ENCODE results near the gene KCTD5. TPM values are rescaled to one million over a fixed set of nuclear protein-coding genes. Genes with fewer than 3 reads are reported as not detected.

The KCTD5 gene
- total and polyA plus RNA-seq, 10 of the 15 experiments (the other 5 are each of a cell fraction or from before 2014, with no cell fraction given): 0.58 to 56.4 (median 37.3) TPM

- TF ChIP-seq SMC3 (IDR thresholded peaks at IDR 0.05; ENCODE audit: borderline replicate concordance, low read length): no peak
- TF ChIP-seq EGR1 (IDR thresholded peaks at IDR 0.05; ENCODE audit: borderline replicate concordance in 1 of 2, low read depth in 2 of 2, low read length in 2 of 2): peak in 1 of 2 experiments; percentile 77; a peak in 2 of 3 replicates
- TF ChIP-seq POLR2AphosphoS5 (IDR thresholded peaks at IDR 0.05; ENCODE audit: low read length): peak; percentile 47; the same call in 1 of the 2 replicates
- no peak for TF ChIP-seq IRF5 (IDR thresholded peaks at IDR 0.05; ENCODE audit: borderline replicate concordance)
- no peak for TF ChIP-seq BRCA1 (IDR thresholded peaks at IDR 0.05; ENCODE audit: low read depth, low read length)
- TF ChIP-seq, protein P1, sequence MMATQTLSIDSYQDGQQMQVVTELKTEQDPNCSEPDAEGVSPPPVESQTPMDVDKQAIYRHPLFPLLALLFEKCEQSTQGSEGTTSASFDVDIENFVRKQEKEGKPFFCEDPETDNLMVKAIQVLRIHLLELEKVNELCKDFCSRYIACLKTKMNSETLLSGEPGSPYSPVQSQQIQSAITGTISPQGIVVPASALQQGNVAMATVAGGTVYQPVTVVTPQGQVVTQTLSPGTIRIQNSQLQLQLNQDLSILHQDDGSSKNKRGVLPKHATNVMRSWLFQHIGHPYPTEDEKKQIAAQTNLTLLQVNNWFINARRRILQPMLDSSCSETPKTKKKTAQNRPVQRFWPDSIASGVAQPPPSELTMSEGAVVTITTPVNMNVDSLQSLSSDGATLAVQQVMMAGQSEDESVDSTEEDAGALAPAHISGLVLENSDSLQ (IDR thresholded peaks at IDR 0.05): peak; percentile 62
- TF ChIP-seq NRF1 (conservative IDR thresholded peaks at IDR 0.05; ENCODE audit: low read depth, low read length): no peak
- TF ChIP-seq ZBTB11 (CRISPR knock-in tag; IDR thresholded peaks at IDR 0.05): no peak
- peak; percentile 51; the same call in 1 of the 2 replicates for TF ChIP-seq GABPA (IDR thresholded peaks at IDR 0.05; ENCODE audit: low read depth)
- TF ChIP-seq, protein P2, sequence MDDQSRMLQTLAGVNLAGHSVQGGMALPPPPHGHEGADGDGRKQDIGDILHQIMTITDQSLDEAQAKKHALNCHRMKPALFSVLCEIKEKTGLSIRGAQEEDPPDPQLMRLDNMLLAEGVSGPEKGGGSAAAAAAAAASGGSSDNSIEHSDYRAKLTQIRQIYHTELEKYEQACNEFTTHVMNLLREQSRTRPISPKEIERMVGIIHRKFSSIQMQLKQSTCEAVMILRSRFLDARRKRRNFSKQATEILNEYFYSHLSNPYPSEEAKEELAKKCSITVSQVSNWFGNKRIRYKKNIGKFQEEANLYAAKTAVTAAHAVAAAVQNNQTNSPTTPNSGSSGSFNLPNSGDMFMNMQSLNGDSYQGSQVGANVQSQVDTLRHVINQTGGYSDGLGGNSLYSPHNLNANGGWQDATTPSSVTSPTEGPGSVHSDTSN (IDR thresholded peaks at IDR 0.05; ENCODE audit: insufficient replicate concordance, low read depth, low read length): peak; percentile 15
- TF ChIP-seq CEBPB (IDR thresholded peaks at IDR 0.05; ENCODE audit: borderline replicate concordance in 1 of 2, low read depth in 2 of 2, low read length in 2 of 2): no peak
- TF ChIP-seq IKZF1 (conservative IDR thresholded peaks at IDR 0.05): peak; percentile 72
- TF ChIP-seq PML (IDR thresholded peaks at IDR 0.05; ENCODE audit: low read length): no peak
- TF ChIP-seq KAT2A (conservative IDR thresholded peaks at IDR 0.05; ENCODE audit: control insufficient read depth, low read depth, low read length): no peak
- no peak for TF ChIP-seq RFX5 (IDR thresholded peaks at IDR 0.05; ENCODE audit: low read depth, low read length)
- no peak for TF ChIP-seq MEF2A (IDR thresholded peaks at IDR 0.05; ENCODE audit: insufficient read depth, low read depth, low read length)
- TF ChIP-seq TCF12 (IDR thresholded peaks at IDR 0.05; ENCODE audit: low read depth, low read length): no peak
- TF ChIP-seq SREBF1 (IDR thresholded peaks at IDR 0.05; ENCODE audit: low read length): no peak
- 0 out of 2 replicates have a peak, but pooled peaks have one; percentile 21 for TF ChIP-seq DPF2 (IDR thresholded peaks at IDR 0.05)
- TF ChIP-seq, protein P3, sequence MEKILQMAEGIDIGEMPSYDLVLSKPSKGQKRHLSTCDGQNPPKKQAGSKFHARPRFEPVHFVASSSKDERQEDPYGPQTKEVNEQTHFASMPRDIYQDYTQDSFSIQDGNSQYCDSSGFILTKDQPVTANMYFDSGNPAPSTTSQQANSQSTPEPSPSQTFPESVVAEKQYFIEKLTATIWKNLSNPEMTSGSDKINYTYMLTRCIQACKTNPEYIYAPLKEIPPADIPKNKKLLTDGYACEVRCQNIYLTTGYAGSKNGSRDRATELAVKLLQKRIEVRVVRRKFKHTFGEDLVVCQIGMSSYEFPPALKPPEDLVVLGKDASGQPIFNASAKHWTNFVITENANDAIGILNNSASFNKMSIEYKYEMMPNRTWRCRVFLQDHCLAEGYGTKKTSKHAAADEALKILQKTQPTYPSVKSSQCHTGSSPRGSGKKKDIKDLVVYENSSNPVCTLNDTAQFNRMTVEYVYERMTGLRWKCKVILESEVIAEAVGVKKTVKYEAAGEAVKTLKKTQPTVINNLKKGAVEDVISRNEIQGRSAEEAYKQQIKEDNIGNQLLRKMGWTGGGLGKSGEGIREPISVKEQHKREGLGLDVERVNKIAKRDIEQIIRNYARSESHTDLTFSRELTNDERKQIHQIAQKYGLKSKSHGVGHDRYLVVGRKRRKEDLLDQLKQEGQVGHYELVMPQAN (conservative IDR thresholded peaks at IDR 0.05): peak; percentile 87
Measured at GRCh38 chr16:2673066-2673999, 9.0 kb upstream of the KCTD5 start (continued).

Measured in GM12878 (cell line).